Raji (cell line): ENCODE data around the gene DUSP14.

Experiments
- POLR2A ChIP-seq: IDR thresholded peaks from 2 replicates; pipeline ENCODE4 v1.6.1; 2011; ENCODE audit warnings: low read depth, low read length, control low read depth; ENCODE audit not compliant: insufficient read depth

DUSP14 gene

DNA sequence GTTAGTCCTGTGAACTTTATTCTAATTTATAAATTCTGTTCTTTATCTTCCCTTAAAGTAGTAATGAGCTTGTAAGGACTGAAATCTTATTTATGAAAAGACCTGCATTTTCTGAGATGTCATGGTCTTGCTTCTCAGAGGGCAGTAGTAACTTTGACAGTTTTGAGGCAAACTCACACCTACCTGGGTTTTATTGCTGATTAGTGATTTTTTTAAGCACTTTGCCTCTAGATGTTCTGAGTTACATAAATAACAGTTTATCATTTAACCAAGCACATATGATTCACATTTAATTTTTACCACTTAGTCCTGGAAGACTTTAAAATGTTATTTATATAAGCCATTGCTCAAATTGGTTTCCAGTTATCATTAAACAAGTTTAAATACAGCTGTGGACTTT, 10.7 kb downstream of the DUSP14 start:
- no peak for TF ChIP-seq POLR2A

DNA sequence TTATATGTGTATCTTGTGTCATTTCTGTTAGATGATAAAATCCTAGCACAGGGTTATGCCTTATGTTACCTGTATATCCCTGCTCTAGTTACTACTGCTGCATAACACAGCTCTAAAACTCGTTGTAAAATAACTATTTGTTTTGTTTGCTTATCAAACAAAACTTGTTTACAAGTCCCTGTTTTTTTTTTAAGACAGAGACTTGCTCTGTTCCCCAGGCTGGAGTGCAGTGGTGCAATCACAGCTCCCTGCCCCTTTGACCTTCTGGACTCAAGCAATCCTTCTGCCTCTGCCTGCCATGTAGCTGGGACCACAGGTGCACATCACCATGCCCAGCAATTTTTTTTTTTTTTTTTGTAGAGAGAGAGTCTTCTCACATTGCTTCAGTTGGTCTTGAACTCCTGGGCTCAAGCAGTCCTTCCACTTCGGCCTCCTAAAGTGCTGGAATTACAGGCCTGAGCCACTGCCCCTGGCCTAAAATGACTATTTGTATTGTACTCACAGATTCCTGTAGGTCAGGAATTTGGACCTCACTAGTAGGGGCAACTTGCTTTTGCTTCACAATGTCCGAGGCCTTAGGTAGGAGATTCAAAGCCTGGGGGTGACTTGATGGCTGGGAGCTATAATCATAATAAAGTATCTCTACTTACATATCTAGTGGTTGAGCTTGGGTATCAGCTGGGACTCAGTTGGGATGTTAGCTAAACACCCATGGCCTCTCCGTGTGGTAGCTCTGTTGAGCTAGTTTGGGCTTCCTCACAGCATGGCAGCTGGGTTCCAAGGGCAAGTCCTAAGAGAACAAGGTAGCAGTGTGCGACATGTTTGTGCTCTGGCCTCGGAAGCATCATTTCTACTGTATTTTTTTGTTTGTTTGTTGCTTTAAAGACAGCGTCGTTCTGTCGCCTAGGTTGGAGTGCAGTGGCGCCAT, 12.6 kb downstream of the DUSP14 start:
- TF ChIP-seq POLR2A = no peak

DNA sequence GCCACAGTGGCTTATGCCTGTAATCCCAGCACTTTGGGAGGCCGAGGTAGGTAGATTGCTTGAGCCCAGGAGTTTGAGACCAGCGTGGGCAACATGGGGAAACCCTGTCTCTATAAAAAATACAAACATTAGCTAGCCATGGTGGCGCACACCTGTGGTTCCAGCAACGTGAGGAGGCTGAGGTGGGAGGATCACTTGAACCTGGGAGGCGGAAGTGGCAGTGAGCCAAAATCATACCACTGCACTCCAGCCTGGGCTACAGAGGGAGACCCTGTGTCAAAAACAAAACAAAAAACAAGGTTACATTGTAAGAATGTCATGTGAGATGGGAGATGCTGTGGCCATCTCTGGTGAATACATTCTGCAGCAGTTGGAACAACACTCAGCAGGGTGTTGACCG, 13.5 kb downstream of the DUSP14 start:
- TF ChIP-seq POLR2A = no peak

DNA sequence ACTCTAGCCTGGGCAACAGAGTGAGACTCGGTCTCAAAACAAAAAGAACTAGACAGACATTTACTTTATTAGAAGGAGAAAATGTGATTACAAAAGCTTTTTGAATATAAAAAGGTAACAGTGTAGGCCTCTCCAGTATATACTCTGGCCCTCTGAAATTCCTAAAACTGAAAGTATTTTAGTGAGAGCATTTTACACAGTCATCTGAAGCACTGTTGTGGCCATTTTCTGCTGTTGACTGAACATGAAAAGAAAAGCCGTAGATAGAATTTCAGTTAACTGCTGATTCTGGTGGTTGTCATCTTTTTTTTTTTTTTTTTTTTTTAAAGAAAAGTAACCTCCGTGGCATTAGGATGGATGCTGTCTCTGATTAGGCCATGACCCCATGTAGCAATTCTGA, 15.6 kb downstream of the DUSP14 start:
- no peak for TF ChIP-seq POLR2A

DNA sequence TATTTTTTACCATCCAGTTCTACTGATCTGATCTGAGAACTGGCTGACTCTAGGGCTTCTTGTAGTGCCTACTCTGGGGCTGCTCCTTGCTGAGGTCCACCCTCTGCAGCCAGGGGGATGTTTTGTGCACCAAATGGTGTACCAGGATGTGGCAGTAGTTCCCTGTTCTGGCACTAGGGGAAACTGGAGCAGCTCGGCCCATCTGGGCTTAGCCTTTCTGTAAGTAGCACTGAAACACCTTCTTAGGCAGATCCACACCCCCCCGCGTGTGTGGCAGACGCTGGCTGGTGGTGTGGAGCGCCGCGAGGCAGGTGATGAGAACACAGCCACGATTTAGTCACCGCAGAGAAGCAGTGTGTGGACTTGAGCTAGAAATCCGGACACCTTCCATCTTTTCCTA, 17.0 kb downstream of the DUSP14 start:
- no peak for TF ChIP-seq POLR2A

DNA sequence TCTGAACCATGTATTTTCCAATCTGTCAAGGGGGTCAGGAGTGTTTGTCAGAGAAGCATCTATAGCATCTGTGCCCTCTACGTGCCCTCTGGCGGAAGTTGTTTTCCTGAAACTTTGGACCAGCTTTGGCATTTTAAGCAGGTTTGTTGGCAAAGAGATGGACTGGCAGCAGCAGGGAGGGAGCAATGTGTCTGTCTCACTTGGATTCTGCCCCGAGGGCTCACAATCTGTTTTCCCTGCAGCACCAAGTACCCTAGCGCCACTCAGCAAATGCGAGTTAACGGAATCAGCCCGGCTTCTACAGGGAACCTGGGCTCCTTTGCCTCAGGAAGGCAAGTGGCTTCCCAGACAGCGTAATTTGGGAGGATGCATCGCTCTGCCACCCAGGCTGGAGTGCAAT, 17.4 kb downstream of the DUSP14 start:
- TF ChIP-seq POLR2A = no peak

DNA sequence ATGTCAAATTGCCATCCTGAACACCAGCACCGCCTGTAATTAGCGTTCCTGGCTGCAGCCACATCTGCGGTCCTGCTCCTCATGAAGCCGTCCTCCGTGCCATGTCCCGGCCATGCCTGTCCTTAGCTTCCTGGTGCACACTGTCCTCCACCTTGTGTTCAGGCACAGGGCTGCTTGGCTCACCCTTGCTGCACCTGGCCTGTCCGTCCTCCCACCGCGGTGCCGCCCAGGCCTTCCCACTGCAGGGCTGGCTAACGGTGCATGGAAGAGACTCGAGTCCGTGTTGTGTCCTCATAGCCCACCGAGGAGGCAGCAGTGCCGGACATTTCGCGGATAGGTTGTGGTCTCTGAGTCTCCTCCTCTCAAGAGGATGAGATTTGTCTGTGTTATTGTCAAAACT, 20.4 kb downstream of the DUSP14 start:
- TF ChIP-seq POLR2A = no peak

DNA sequence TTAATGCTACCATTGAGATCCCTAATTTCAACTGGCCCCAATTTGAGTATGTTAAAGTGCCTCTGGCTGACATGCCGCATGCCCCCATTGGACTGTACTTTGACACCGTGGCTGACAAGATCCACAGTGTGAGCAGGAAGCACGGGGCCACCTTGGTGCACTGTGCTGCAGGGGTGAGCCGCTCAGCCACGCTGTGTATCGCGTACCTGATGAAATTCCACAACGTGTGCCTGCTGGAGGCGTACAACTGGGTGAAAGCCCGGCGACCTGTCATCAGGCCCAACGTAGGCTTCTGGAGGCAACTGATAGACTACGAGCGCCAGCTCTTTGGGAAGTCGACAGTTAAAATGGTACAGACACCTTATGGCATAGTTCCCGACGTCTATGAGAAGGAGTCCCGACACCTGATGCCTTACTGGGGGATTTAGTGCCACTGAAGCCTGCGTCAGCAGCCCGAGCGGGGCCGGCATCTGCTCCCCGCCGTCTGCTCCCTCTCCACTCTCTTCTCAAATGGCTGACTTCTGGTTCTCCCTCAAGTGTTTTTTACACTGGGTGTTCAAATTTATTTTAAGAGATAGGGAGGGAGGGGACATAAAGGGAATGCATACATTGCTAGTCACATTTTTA, 22.9 kb downstream of the DUSP14 start:
- TF ChIP-seq POLR2A = no peak

DNA sequence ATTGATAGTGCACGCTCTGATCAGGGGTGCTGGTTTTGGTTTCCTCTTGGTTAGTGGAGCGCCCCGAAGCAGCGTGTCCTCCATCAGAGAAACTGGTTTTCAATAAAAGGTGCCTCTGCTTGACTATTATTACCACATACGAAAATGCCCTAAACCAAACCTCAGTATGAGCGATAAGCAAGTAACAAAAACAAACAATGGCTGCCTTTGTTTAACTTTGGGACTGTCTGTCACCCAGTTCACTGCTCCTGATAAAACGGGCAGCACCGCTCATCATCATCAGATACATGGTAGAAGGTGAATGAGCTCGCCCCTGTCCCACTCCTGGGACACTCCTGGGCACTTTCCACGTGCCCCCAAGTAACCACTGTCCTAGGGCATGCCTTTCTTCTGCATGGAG, 24.0 kb downstream of the DUSP14 start:
- TF ChIP-seq POLR2A = no peak

DNA sequence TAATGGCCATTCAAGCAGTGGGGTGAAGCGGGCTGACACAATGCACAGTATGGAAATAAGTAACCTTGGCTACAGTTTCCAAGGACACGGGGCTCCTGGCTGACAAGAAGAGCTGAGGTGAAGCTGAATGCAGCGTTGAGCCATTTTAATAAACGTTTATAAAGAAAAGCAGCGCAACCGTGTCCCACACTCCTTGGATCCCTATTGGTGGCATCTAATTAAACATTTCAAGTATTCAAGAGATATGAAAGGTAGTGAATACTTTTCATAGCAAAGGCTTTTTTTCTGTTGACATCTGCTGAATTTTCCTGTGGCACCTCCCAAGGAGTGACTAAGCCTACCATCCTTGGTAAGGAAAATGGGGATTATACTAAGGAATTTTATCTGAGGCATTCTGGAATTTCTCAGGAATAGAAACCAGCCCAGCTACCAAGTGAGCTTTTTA, 26.5 kb downstream of the DUSP14 start:
- TF ChIP-seq POLR2A = no peak

DNA sequence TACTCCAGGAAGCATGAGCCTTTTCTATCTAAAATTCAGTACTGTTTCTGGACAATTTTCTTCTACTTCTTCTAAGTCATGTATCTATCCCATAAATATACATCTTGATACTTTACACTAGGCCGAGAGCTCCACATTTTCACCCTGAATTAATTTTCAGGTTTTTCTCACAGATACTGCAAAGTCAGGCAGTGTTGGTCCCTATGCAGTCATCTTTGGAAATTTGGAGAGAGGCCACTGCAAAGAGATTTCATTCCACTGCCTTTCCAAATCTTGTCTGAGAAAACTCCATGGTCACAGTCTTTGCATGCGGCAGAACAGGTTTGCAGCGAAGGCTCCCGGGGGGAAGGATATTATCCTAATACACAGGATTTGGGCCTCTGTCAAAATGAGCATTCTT, 28.2 kb downstream of the DUSP14 start:
- no peak for TF ChIP-seq POLR2A

DNA sequence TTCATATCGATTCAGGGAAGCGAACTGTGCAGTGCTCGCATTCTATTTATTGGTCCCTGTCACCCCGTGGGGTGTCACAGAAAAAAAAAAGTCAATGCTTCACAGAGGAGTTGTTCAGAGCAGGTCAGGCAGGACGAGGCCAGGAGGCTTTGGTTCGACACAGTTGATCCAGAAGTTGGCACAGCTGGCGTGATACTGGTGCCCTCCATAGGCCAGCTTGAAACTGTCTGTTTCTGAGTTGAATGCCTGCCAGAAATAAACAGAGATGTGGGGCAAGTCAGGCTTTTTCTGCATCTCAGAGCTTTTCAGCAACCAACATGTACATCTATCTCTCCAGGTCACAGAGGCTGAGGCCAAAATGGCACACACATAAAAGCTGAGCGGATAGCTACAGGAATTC, 29.1 kb downstream of the DUSP14 start:
- TF ChIP-seq POLR2A = no peak

DNA sequence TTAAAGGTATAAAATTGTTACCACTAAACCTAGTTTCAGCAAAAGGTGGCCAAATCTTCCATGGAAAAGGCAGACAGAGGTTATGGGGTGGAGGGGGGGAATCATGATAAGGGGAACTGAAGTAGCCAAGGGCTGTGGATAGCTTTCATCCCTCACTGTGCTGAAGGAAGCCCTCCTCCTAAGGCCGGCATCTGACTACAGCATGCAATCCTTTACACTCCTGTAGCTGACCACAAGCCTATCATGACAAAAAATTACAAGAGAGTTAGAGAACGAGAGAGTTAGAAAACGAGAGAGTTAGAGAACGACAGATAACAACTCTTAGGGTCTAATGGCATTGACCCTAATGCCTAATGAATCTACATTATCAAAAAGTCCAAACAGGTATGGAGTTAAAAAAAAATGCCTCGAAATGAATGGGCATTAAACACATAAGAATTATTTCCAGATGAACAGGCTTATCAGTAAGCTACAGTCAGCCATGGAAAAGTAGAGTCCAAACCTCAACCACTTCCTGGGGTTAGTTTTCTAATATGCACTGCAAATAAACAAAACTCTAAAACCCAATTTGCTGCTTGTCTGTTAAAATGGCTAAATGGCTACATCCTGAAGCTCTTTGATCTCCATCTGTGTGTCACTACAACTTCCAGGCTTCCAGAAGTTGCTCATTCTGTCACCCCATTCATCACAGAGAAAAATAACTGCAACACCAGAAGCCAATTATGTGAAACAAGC, 29.7 kb downstream of the DUSP14 start:
- TF ChIP-seq POLR2A = no peak

DNA sequence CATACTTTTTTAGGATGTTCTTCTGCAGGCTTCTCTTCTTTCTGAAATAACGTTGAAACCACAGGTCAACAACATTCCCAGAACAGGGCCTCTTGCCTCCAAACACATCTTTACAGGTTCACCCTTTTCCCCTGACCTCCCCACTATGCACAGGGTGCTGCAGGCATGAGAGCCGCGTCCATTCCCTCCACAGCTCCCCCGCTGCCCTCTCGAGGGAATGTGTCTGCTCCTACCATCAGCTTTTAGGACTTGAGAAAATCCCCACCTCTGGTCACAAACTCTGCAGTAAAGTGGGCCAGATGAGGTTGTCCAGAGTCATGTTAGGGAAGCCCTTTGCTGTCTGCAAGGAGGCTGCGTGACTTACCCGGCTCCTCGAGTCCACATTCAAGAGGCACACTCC, 30.5 kb downstream of the DUSP14 start:
- TF ChIP-seq POLR2A = no peak

DNA sequence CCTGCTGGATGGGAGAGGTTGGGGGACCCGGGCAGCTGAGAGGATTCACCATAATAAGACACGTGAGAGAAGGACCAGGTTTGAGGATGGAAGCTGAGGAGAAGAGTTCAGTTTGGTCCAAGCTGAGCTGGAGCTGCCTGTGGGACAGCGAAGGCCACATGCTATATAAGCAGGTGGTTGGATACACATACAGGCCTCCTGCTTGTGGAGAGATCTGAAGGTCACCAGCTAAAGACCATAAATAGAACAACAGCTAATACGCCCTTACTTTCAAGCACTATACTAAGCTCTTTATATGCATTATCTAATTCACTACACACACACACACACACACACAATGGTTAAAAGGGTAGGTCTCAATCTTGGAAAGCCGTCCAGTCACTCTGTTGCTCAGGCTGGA, 32.1 kb downstream of the DUSP14 start:
- no peak for TF ChIP-seq POLR2A

DNA sequence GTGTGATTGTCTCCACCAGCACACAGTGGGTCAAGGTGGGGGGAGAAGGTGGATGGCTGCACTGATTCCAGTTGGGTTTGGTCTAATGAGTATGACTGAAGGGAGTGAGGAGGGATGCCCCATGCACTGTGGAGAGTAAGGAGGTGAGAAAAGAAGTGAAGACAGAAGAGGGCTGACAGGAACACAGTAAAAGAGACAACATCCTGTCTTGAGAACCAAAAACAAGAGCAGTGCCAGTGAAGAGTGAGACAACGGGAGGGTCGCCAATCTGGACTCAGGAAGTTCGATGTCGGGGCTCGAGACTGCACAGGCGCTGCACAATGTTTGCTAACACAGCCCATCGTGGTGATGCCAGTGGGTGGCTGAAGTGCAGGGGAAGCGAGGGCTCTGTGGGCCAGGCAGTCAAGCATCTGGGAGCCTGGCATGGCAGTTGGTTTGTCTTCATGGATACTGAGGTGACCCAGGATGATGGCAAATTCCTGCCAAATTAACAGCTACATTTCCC, 34.1 kb downstream of the DUSP14 start:
- no peak for TF ChIP-seq POLR2A

DNA sequence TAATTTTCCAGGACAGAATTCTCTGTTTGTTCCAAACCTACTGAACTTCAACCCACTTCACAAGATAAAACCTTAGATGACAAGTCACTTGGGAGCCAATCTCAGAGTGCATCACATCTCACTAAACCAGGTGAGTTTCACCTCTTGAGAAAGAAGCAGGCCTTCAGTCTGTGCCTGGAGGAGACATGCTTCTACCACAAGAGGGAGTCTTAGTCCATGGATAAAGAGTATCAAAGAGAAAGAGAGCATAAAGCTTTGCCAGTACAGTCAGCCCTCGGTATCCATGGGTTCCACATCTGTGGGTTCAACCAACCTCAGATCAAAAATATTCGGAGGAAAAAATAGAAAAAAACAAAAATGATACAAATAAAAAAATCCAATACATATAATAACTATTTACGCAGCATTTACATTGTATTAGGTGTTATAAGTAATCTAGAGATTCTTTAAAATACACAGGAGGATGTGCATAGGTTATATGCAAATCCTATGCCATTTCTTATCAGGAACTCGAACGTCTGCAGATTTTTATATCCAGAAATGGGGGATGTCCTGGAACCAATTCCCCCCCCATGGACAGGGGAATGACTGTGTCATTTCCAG, 37.7 kb downstream of the DUSP14 start:
- TF ChIP-seq POLR2A = no peak
